Thoracic aorta (tissue), 2 donors: ENCODE results near the gene TERB1. TPM values are rescaled to one million over a fixed set of nuclear protein-coding genes. Genes with fewer than 3 reads are reported as not detected.

Experiments
- ATAC-seq: fragments of 150-250 bp; one replicate; pipeline ENCODE4 v1.8.0; 2017; ENCODE audit warnings: low read depth; ENCODE audit not compliant: insufficient number of reproducible peaks, low FRiP score
- DNase-seq: peaks from one replicate; pipeline ENCODE4 v3.0.0-alpha.2; 2020; ENCODE audit warnings: low spot score
- H3K27ac ChIP-seq, 2 donors: fragments of 200-600 bp; sonication (generic); 1 replicate in 1 of 2; 2 replicates in 1 of 2; pipeline ENCODE4 v1.5.1; 2016; ENCODE audit warnings: mild to moderate bottlenecking in 2 of 2, moderate library complexity in 2 of 2
- H3K27me3 ChIP-seq: fragments of 200-600 bp; sonication (generic); replicated peaks from 2 replicates; pipeline ENCODE4 v1.6.0; 2016; ENCODE audit warnings: mild to moderate bottlenecking; ENCODE audit not compliant: insufficient read depth
- H3K36me3 ChIP-seq: fragments of 200-600 bp; sonication (generic); one replicate; pipeline ENCODE4 v1.5.1; 2016
- H3K4me1 ChIP-seq, 2 donors: fragments of 200-600 bp; sonication (generic); 1 replicate in 1 of 2; 2 replicates in 1 of 2; pipeline versions ENCODE4 v1.5.1 to v1.6.0; 2016; ENCODE audit warnings: low read depth in 2 of 2, mild to moderate bottlenecking in 1 of 2; ENCODE audit not compliant: control insufficient read depth in 1 of 2
- H3K4me3 ChIP-seq: fragments of 200-600 bp; sonication (generic); 2 replicates; pipeline ENCODE4 v1.5.1; 2016; ENCODE audit warnings: mild to moderate bottlenecking
- H3K9me3 ChIP-seq: fragments of 200-600 bp; sonication (generic); 2 replicates; pipeline ENCODE4 v1.5.1; 2016
- CTCF ChIP-seq: fragments of 200-600 bp; sonication (generic); IDR thresholded peaks from one replicate; pipeline ENCODE4 v1.5.1; 2019; ENCODE audit warnings: antibody characterized with exemption
- total RNA-seq, 2 donors: library from RNA; depleted of rRNA; stranded (reverse); fragments of >200 nt; gene quantifications; one replicate each; pipeline versions ENCODE4 v1.1.0 to v1.2.3, GENCODE V29; 2016

Gene TERB1
- total RNA-seq, 2 donors from 2014 or later = not detected

GRCh38 chr16:66713076-66713475, 88.3 kb downstream of the TERB1 start:
- Histone ChIP-seq H3K27me3 (no peaks in the 10 kb centered on the region), H3K4me1 (peaks cover 0 to 3% of the 10 kb centered on the region in 2 donors), H3K9me3 (no peaks in the 10 kb centered on the region), H3K36me3 (no peaks in the 10 kb centered on the region), H3K27ac (no peak overlapping the region), H3K4me3 (no peak overlapping the region)
- DNase-seq (no peak), ATAC-seq (peak; percentile 28)
- TF ChIP-seq CTCF = no peak

- H3K4me1 ChIP-seq = peaks cover 3 to 4% of the 10 kb centered on the region in 2 donors
- H3K27me3 ChIP-seq = no peaks in the 10 kb centered on the region
- H3K27ac ChIP-seq = no peak overlapping the region
- no peak overlapping the region for H3K4me3 ChIP-seq
- H3K36me3 ChIP-seq = no peaks in the 10 kb centered on the region
- no peak for ATAC-seq
- no peak for TF ChIP-seq CTCF
- H3K9me3 ChIP-seq = no peaks in the 10 kb centered on the region
- DNase-seq = no peak
These were observed 88.9 kb downstream of the TERB1 start for GRCh38 chr16:66712512-66712911.

GRCh38 chr16:66711581-66711980, 89.8 kb downstream of the TERB1 start:
- H3K36me3 ChIP-seq = no peaks in the 10 kb centered on the region
- H3K4me1 ChIP-seq = peaks cover 4 to 13% of the 10 kb centered on the region in 2 donors
- no peak for TF ChIP-seq CTCF
- H3K4me3 ChIP-seq = no peak overlapping the region
- H3K27me3 ChIP-seq = no peaks in the 10 kb centered on the region
- no peaks in the 10 kb centered on the region for H3K9me3 ChIP-seq
- DNase-seq = no peak
- H3K27ac ChIP-seq = no peak overlapping the region
- no peak for ATAC-seq

GRCh38 chr16:66706506-66706880, 94.9 kb downstream of the TERB1 start:
- Histone ChIP-seq H3K27me3 (no peaks in the 10 kb centered on the region), H3K27ac (peak overlapping the region; percentile 74 to 79), H3K9me3 (no peaks in the 10 kb centered on the region), H3K4me1 (peaks cover 20 to 37% of the 10 kb centered on the region in 2 donors), H3K4me3 (peak overlapping the region; percentile 46), H3K36me3 (no peaks in the 10 kb centered on the region)
- no peak for TF ChIP-seq CTCF
- DNase-seq = no peak
- no peak for ATAC-seq

GRCh38 chr16:66705790-66706505, 95.4 kb downstream of the TERB1 start:
- Histone ChIP-seq H3K9me3 (no peaks in the 10 kb centered on the region), H3K4me3 (peak overlapping the region; percentile 46), H3K36me3 (no peaks in the 10 kb centered on the region), H3K27me3 (no peaks in the 10 kb centered on the region), H3K27ac (peak overlapping the region; percentile 74 to 79), H3K4me1 (peaks cover 20 to 37% of the 10 kb centered on the region in 2 donors)
- no peak for TF ChIP-seq CTCF
- DNase-seq (peak; percentile 25), ATAC-seq (no peak)

Other genes with a start within 250 kb of the TERB1 start
- gene CKLF, start 249.0 kb downstream of the TERB1 start, total RNA-seq = 10 to 100 TPM; 23.4 to 39.8 TPM
- 1 to 10 TPM in 1 of 2 donors, under 1 TPM in 1; 0.81 to 7.5 TPM for gene CMTM1, start 235.1 kb downstream of the TERB1 start, total RNA-seq
- gene CMTM2, start 222.1 kb downstream of the TERB1 start, total RNA-seq = 1 to 10 TPM in 1 of 2 donors, not detected in 1; 1.7 TPM
- 10 to 100 TPM; 16.6 to 20.7 TPM for gene CMTM3, start 196.9 kb downstream of the TERB1 start, total RNA-seq
- gene CMTM4, start 104.8 kb downstream of the TERB1 start, total RNA-seq = 10 to 100 TPM; 12.0 to 25.7 TPM
- 100 to 1,000 TPM; 110 to 200 TPM for gene DYNC1LI2, start 50.0 kb downstream of the TERB1 start, total RNA-seq
- 10 to 100 TPM; 29.6 to 48.0 TPM for gene NAE1, start 29.4 kb upstream of the TERB1 start, total RNA-seq
- not detected for gene CA7, start 42.8 kb upstream of the TERB1 start, total RNA-seq
- gene PDP2, start 78.9 kb upstream of the TERB1 start, total RNA-seq = 1 to 10 TPM; 4.8 to 6.2 TPM
- gene CDH16, start 117.3 kb upstream of the TERB1 start, total RNA-seq = not detected
- 10 to 100 TPM; 43.2 to 88.3 TPM for gene RRAD, start 124.0 kb upstream of the TERB1 start, total RNA-seq
- gene CIAO2B, start 132.8 kb upstream of the TERB1 start, total RNA-seq = 100 to 1,000 TPM in 1 of 2 donors, 10 to 100 TPM in 1; 23.2 to 102 TPM
- 10 to 100 TPM; 29.8 to 92.7 TPM for gene CES2, start 133.9 kb upstream of the TERB1 start, total RNA-seq
- gene CES3, start 159.7 kb upstream of the TERB1 start, total RNA-seq = 1 to 10 TPM in 1 of 2 donors, under 1 TPM in 1; 0.63 to 1.1 TPM
- 1 to 10 TPM; 7.4 to 9.5 TPM for gene CES4A, start 187.0 kb upstream of the TERB1 start, total RNA-seq
- 10 to 100 TPM; 28.3 to 79.7 TPM for gene CBFB, start 227.6 kb upstream of the TERB1 start, total RNA-seq